ENCODE measurements around the gene GMFB.
"Not testable (repeated sequence)": the region's sequence is repeated elsewhere in the genome, so short reads cannot be mapped to it uniquely, and the experiment has no call there.

GMFB gene

GRCh38 chr14:54450535-54450934 is 38.2 kb downstream of the GMFB start:
- TF ChIP-seq CTCF (IDR thresholded peaks at IDR 0.05; ENCODE audit: borderline replicate concordance, control extremely low read depth, extremely low read depth, insufficient read depth, missing control alignments): no peak
- peak; percentile 45 for DNase-seq (ENCODE audit: low spot score)

GRCh38 chr14:54447231-54447692 is 41.5 kb downstream of the GMFB start:
- in situ Hi-C loops (cut with MboI; ENCODE audit: low sequenced_read_pairs, unreplicated experiment): no loop called here
- no peak for DNase-seq (ENCODE audit: low spot score)
- no peak for TF ChIP-seq CTCF (IDR thresholded peaks at IDR 0.05; ENCODE audit: borderline replicate concordance, control extremely low read depth, extremely low read depth, insufficient read depth, missing control alignments)

More at GRCh38 chr14:54450535-54450934, 38.2 kb downstream of the GMFB start:
- in situ Hi-C loops (cut with MboI; ENCODE audit: low sequenced_read_pairs, unreplicated experiment): no loop called here

GRCh38 chr14:54446161-54446693 is 42.6 kb downstream of the GMFB start:
- DNase-seq (ENCODE audit: low spot score): no peak
- in situ Hi-C loops (cut with MboI; ENCODE audit: low sequenced_read_pairs, unreplicated experiment): no loop called here
- TF ChIP-seq CTCF (IDR thresholded peaks at IDR 0.05; ENCODE audit: borderline replicate concordance, control extremely low read depth, extremely low read depth, insufficient read depth, missing control alignments): no peak

- in situ Hi-C loops (cut with MboI; ENCODE audit: low sequenced_read_pairs, unreplicated experiment): no loop called here
- DNase-seq (ENCODE audit: low spot score): no peak
- no peak for TF ChIP-seq CTCF (IDR thresholded peaks at IDR 0.05; ENCODE audit: borderline replicate concordance, control extremely low read depth, extremely low read depth, insufficient read depth, missing control alignments)
Measured at GRCh38 chr14:54444681-54445080, 44.1 kb downstream of the GMFB start.

- TF ChIP-seq CTCF (IDR thresholded peaks at IDR 0.05; ENCODE audit: borderline replicate concordance, control extremely low read depth, extremely low read depth, insufficient read depth, missing control alignments): no peak
- DNase-seq (ENCODE audit: low spot score): no peak
- in situ Hi-C loops (cut with MboI; ENCODE audit: low sequenced_read_pairs, unreplicated experiment): no loop called here
Measured at GRCh38 chr14:54443981-54444380, 44.8 kb downstream of the GMFB start.

GRCh38 chr14:54442961-54443360 is 45.8 kb downstream of the GMFB start:
- in situ Hi-C loops (cut with MboI; ENCODE audit: low sequenced_read_pairs, unreplicated experiment); DNase-seq (ENCODE audit: low spot score): not testable (repeated sequence)

- TF ChIP-seq CTCF (IDR thresholded peaks at IDR 0.05; ENCODE audit: borderline replicate concordance, control extremely low read depth, extremely low read depth, insufficient read depth, missing control alignments): peak; percentile 97
- in situ Hi-C loops (cut with MboI; ENCODE audit: low sequenced_read_pairs, unreplicated experiment): no loop called here
- peak; percentile 97 for DNase-seq (ENCODE audit: low spot score)
Measured at GRCh38 chr14:54440873-54441868, 47.6 kb downstream of the GMFB start, which contains the start of gene CNIH1. Gene CNIH1 (minus strand): TSS chr14:54441374. CDS start chr14:54441327, 47 bp downstream.
